Hepatocyte (in vitro differentiated cells): Measurements from ENCODE around the gene FAM24B. TPM values are rescaled to one million over a fixed set of nuclear protein-coding genes. Genes with fewer than 3 reads are reported as not detected.
"Not testable (repeated sequence)": the region's sequence is repeated elsewhere in the genome, so short reads cannot be mapped to it uniquely, and the experiment has no call there.

Source experiments
- DNase-seq: peaks from one replicate; pipeline ENCODE4 v3.0.0-alpha.2; 2016; ENCODE audit warnings: low spot score
- H2AFZ ChIP-seq: fragments of 200-600 bp; sonication (generic); 2 replicates; pipeline ENCODE4 v1.6.0; 2016; ENCODE audit warnings: antibody characterized with exemption, mild to moderate bottlenecking
- H3K27ac ChIP-seq: fragments of 200-600 bp; sonication (generic); 2 replicates; pipeline ENCODE4 v1.5.1; 2016; ENCODE audit warnings: mild to moderate bottlenecking
- H3K27me3 ChIP-seq: fragments of 200-600 bp; sonication (generic); 2 replicates; pipeline ENCODE4 v1.6.1; 2016
- H3K36me3 ChIP-seq: fragments of 200-600 bp; sonication (generic); replicated peaks from 2 replicates; pipeline ENCODE4 v1.5.1; 2016; ENCODE audit warnings: low read depth; ENCODE audit not compliant: insufficient read depth
- H3K4me1 ChIP-seq: fragments of 200-600 bp; sonication (generic); 2 replicates; pipeline ENCODE4 v1.5.1; 2016; ENCODE audit warnings: mild to moderate bottlenecking, moderate library complexity; ENCODE audit not compliant: insufficient read depth
- H3K4me2 ChIP-seq: fragments of 200-600 bp; sonication (generic); 2 replicates; pipeline ENCODE4 v1.6.0; 2016
- H3K4me3 ChIP-seq: fragments of 200-600 bp; sonication (generic); 2 replicates; pipeline ENCODE4 v1.5.1; 2016; ENCODE audit warnings: mild to moderate bottlenecking
- H3K79me2 ChIP-seq: fragments of 200-600 bp; sonication (generic); 2 replicates; pipeline ENCODE4 v1.6.0; 2017; ENCODE audit warnings: mild to moderate bottlenecking
- H3K9me2 ChIP-seq: fragments of 200-600 bp; sonication (generic); replicated peaks from 2 replicates; pipeline ENCODE4 v1.6.0; 2017; ENCODE audit warnings: mild to moderate bottlenecking; ENCODE audit not compliant: insufficient read depth
- H3K9me3 ChIP-seq: fragments of 200-600 bp; sonication (generic); 2 replicates; pipeline ENCODE4 v1.5.1; 2016; ENCODE audit warnings: low read depth, mild to moderate bottlenecking
- H4K20me1 ChIP-seq: fragments of 200-600 bp; sonication (generic); 2 replicates; pipeline ENCODE4 v1.6.0; 2016; ENCODE audit warnings: mild to moderate bottlenecking; ENCODE audit not compliant: insufficient read depth, poor library complexity, severe bottlenecking
- CTCF ChIP-seq: fragments of 200-600 bp; sonication (generic); IDR thresholded peaks from 2 replicates; pipeline ENCODE4 v1.5.1; 2016; ENCODE audit warnings: antibody characterized with exemption, mild to moderate bottlenecking; ENCODE audit not compliant: poor library complexity
- EZH2 ChIP-seq: fragments of 200-600 bp; sonication (generic); IDR thresholded peaks from 2 replicates; pipeline ENCODE4 v1.6.1; 2016; ENCODE audit warnings: antibody characterized with exemption, mild to moderate bottlenecking, borderline replicate concordance
- EZH2phosphoT487 ChIP-seq: fragments of 200-600 bp; sonication (generic); IDR thresholded peaks from one replicate; pipeline ENCODE4 v1.6.1; 2018; ENCODE audit warnings: antibody characterized with exemption, mild to moderate bottlenecking, low read depth, moderate library complexity; ENCODE audit not compliant: unreplicated experiment, severe bottlenecking
- WGBS: methylation state at CpG from one replicate; pipeline ENCODE4 v1.1.6; 2016; ENCODE audit warnings: low lambda C conversion rate; ENCODE audit errors: missing lambda C conversion rate; 5-methylcytosine and 5-hydroxymethylcytosine counted together
- polyA plus RNA-seq: library from polyadenylated mRNA; unstranded; fragments of >200 nt; fragmentation: Nextera tagmentation; extraction: Ambion mirVana; gene quantifications from 2 replicates; pipeline ENCODE4 v1.2.1, GENCODE V29; 2016
- total RNA-seq: library from RNA; depleted of rRNA; stranded (reverse); fragments of >200 nt; gene quantifications from 2 replicates; pipeline ENCODE4 v1.2.3, GENCODE V29; 2014

The FAM24B gene
- total and polyA plus RNA-seq, 2 experiments from 2014 or later = not detected

GRCh38 chr10:122910310-122910709 is 30.9 kb upstream of the FAM24B start, which contains the start of gene FAM24A:
Gene FAM24A (plus strand): TSS chr10:122910610. CDS start chr10:122911635, 1,025 bp downstream.
- 70% methylated on average over 1 of the region's 1 CpG for WGBS
- no peaks in the 10 kb centered on the region for H3K27me3 ChIP-seq
- no peak within 1 kb of the TSS for H3K27ac ChIP-seq
- no peak within 1 kb of the TSS for H3K4me2 ChIP-seq
- H3K9me2 ChIP-seq = no peaks in the 10 kb centered on the region
- no peaks in the 10 kb centered on the region for H3K9me3 ChIP-seq
- H2AFZ ChIP-seq = no peak within 1 kb of the TSS
- TF ChIP-seq CTCF = no peak
- no peak for TF ChIP-seq EZH2phosphoT487
- TF ChIP-seq EZH2 = no peak
- H3K36me3 ChIP-seq = no peaks in the 10 kb centered on the region
- no peak for DNase-seq
- H3K79me2 ChIP-seq = no peaks in the 10 kb centered on the region
- H3K4me3 ChIP-seq = no peak within 1 kb of the TSS
- no peaks in the 10 kb centered on the region for H4K20me1 ChIP-seq
- no peaks in the 10 kb centered on the region for H3K4me1 ChIP-seq

- not testable (repeated sequence) for H3K27me3 ChIP-seq, H3K27ac ChIP-seq, H3K4me3 ChIP-seq, H3K9me3 ChIP-seq, H3K79me2 ChIP-seq, H3K9me2 ChIP-seq, H2AFZ ChIP-seq, H3K4me1 ChIP-seq, H3K36me3 ChIP-seq, H4K20me1 ChIP-seq, H3K4me2 ChIP-seq, DNase-seq
- WGBS = 93% methylated on average over 4 of the region's 4 CpGs
These were observed 24.5 kb upstream of the FAM24B start for GRCh38 chr10:122903861-122904260.

- Histone ChIP-seq H3K9me2 (no peaks in the 10 kb centered on the region), H3K9me3 (no peaks in the 10 kb centered on the region), H2AFZ (no peak overlapping the region), H3K4me2 (no peak overlapping the region), H3K27me3 (no peaks in the 10 kb centered on the region), H3K27ac (no peak overlapping the region), H3K4me3 (no peak overlapping the region), H3K79me2 (no peaks in the 10 kb centered on the region), H4K20me1 (no peaks in the 10 kb centered on the region), H3K36me3 (no peaks in the 10 kb centered on the region), H3K4me1 (no peaks in the 10 kb centered on the region)
- WGBS = 84% methylated on average over 5 of the region's 5 CpGs
- DNase-seq = no peak
- no peak for TF ChIP-seq CTCF
- no peak for TF ChIP-seq EZH2
- no peak for TF ChIP-seq EZH2phosphoT487
These were observed 15.0 kb upstream of the FAM24B start for GRCh38 chr10:122894261-122894944.

- H3K4me2 ChIP-seq = no peak overlapping the region
- H3K9me2 ChIP-seq = no peaks in the 10 kb centered on the region
- no peak overlapping the region for H2AFZ ChIP-seq
- peaks cover 36% of the 10 kb centered on the region for H3K27me3 ChIP-seq
- H4K20me1 ChIP-seq = no peaks in the 10 kb centered on the region
- no peak overlapping the region for H3K4me3 ChIP-seq
- no peaks in the 10 kb centered on the region for H3K36me3 ChIP-seq
- TF ChIP-seq EZH2phosphoT487 (no peak), EZH2 (no peak), CTCF (no peak)
- no peaks in the 10 kb centered on the region for H3K79me2 ChIP-seq
- H3K9me3 ChIP-seq = no peaks in the 10 kb centered on the region
- no peaks in the 10 kb centered on the region for H3K4me1 ChIP-seq
- DNase-seq = no peak
- 95% methylated on average over 1 of the region's 1 CpG for WGBS
- no peak overlapping the region for H3K27ac ChIP-seq
These were observed 4.8 kb upstream of the FAM24B start for GRCh38 chr10:122884166-122884565.
